Transverse colon (tissue), 3 donors: Measurements from ENCODE around the gene MAST4.

ENCODE experiments used
- CTCF ChIP-seq, 5 experiments: fragments of 200-600 bp in 3 of 5; fragments of 450-650 bp in 2 of 5; sonication (generic) in 3 of 5; IDR thresholded peaks; 1 replicate in 2 of 5; 2 replicates in 3 of 5; pipeline ENCODE4 v1.5.1; 2016 to 2017; ENCODE audit warnings: antibody characterized with exemption in 5 of 5, inconsistent platforms in 3 of 5, mild to moderate bottlenecking in 2 of 5, moderate library complexity in 1 of 5
- POLR2A ChIP-seq: fragments of 450-650 bp; IDR thresholded peaks from one replicate; pipeline ENCODE4 v1.6.1; 2016; ENCODE audit warnings: antibody characterized with exemption, mild to moderate bottlenecking, moderate library complexity

DNA sequence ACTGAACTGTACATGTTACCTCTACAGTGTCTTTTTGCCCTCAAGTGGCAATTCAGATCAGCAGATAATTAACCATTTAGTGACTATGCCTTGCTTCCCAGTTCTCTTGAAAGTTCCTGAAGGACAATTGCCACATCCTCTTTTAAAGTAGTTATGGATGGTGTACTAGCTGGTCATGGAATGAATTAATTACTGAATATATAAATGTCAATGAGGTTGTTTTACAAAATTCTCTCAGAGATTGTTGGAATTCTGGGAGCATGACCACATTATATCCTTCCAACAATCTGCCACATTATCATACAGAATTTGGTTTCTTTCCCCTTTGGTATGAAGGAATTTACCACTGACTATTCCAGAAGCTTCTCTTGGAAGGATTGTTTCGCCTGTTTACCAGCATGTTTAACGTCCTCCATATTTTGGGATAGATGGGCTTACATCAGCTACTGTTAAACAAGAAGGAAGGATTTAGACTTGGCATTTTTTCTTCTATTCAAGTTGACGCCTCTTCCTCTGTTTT, 424.0 kb downstream of the MAST4 start:
- TF ChIP-seq CTCF (IDR thresholded peaks at IDR 0.05), result no peak
- no peak for TF ChIP-seq POLR2A
